Esophagus muscularis mucosa (tissue), 4 donors: Measurements from ENCODE around the gene MKKS.

ENCODE experiments used
- EP300 ChIP-seq: sonication (generic); formaldehyde crosslinking; IDR thresholded peaks from one replicate; pipeline ENCODE4 v1.6.1; 2017; ENCODE audit warnings: antibody characterized with exemption
- POLR2A ChIP-seq: fragments of 450-650 bp; IDR thresholded peaks from one replicate; pipeline ENCODE4 v1.6.1; 2017; ENCODE audit warnings: antibody characterized with exemption, moderate library complexity, mild to moderate bottlenecking, low read depth
- POLR2AphosphoS5 ChIP-seq, 2 donors: sonication (generic); formaldehyde crosslinking; IDR thresholded peaks; one replicate each; pipeline ENCODE4 v1.6.1; 2017; ENCODE audit warnings: antibody characterized with exemption in 2 of 2
- TF ChIP-seq, protein P1 (sequence below), 3 experiments: fragments of 200-600 bp in 2 of 3; fragments of 450-650 bp in 1 of 3; sonication (generic) in 2 of 3; IDR thresholded peaks; one replicate each; pipeline ENCODE4 v1.5.1; 2017 to 2019; ENCODE audit warnings: antibody characterized with exemption in 3 of 3, mild to moderate bottlenecking in 2 of 3, moderate library complexity in 1 of 3

DNA sequence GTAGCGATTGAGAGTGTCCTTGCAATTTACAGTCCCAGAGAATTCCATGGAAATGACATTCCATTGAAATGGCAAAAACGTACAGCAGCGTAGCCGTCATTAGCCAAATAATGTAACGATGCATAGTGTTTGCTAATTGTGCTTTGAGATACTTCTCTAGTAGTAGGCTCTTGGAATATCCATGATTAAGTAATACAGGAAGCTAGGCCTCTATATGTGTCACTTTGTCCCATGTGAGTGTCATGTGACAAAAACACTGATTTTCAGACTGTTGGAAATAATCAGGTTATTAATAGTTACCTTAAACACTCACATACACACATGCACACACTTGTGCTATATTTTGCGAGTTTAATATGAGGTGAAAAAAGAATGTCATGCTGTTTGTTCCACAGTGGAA is 36.3 kb upstream of the MKKS start:
- TF ChIP-seq, protein P1, sequence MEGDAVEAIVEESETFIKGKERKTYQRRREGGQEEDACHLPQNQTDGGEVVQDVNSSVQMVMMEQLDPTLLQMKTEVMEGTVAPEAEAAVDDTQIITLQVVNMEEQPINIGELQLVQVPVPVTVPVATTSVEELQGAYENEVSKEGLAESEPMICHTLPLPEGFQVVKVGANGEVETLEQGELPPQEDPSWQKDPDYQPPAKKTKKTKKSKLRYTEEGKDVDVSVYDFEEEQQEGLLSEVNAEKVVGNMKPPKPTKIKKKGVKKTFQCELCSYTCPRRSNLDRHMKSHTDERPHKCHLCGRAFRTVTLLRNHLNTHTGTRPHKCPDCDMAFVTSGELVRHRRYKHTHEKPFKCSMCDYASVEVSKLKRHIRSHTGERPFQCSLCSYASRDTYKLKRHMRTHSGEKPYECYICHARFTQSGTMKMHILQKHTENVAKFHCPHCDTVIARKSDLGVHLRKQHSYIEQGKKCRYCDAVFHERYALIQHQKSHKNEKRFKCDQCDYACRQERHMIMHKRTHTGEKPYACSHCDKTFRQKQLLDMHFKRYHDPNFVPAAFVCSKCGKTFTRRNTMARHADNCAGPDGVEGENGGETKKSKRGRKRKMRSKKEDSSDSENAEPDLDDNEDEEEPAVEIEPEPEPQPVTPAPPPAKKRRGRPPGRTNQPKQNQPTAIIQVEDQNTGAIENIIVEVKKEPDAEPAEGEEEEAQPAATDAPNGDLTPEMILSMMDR (IDR thresholded peaks at IDR 0.05), result no peak
- TF ChIP-seq EP300 (no peak), POLR2AphosphoS5 (IDR thresholded peaks at IDR 0.05) (no peak), POLR2A (no peak)
